ENCODE results near the gene HDAC5. TPM values are rescaled to one million over a fixed set of nuclear protein-coding genes. Genes with fewer than 3 reads are reported as not detected.
"Not testable (repeated sequence)": the region's sequence is repeated elsewhere in the genome, so short reads cannot be mapped to it uniquely, and the experiment has no call there.

Gene HDAC5
- polyA plus RNA-seq, 6 donors from 2014 or later = 27.5 to 79.5 (median 41.2) TPM

DNA sequence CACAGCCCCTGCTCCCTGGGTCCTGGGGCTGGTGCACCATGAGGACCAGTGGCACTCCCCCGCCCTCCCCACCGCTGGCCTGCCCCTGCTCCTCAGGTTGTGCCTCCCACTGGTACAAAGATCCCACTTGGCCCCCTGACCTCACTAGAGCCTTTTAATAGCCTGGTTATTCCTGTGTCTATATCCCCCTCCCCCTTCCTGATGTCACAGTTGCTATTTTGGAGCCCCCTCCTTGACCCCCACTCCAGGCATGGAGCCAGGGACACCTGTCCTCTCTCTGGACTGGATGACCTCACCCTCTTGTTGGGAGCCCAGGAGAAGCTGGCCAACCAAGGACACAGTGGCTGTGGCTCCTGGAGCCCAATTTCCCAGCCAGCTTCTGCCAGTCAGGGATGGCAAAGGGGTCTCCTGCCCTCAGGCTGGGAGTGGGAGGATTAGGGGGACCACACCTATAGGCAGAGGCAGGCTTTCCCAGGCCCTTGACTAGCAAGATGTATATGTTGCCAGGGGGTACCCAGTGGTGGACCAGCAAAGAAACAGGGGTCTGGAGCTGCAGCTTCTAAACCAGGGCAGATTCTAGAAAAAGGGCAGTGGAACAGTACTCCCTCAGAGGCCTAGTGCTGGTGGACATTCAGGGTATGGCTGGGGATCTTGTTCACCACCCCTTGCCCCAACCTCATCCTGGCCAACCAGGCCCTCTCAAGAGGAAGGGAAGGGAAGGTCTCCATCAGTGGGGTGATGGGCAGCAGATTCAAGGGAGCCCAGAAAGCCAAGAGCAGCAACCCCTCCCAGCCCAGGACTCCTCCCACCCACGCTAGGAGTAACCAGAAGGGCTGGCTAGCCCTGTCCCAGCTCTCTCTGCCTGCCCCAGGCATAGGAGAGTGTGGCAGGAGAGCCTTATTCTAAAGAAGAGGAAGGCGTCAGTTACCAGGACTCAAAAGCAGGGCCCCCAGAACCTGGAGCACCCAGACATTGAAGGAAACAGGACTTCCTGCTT lies 10.9 kb downstream of the HDAC5 start:
- ATAC-seq (ENCODE audit: low read depth in 2 of 2) (no peak), DNase-seq (no peak)
- Mint-ChIP-seq H3K4me3 (peak overlapping the region in 6 of 8 donors; percentile 29 to 86 (median 60)), H3K9me3 (no peaks in the 10 kb centered on the region), H3K27me3 (no peaks in the 10 kb centered on the region), H3K36me3 (no peaks in the 10 kb centered on the region), H3K4me1 (peaks cover 46 to 77% (median 55%) of the 10 kb centered on the region in 3 donors), H3K27ac (peak overlapping the region in 4 of 6 donors; percentile 56 to 75 (median 66))

DNA sequence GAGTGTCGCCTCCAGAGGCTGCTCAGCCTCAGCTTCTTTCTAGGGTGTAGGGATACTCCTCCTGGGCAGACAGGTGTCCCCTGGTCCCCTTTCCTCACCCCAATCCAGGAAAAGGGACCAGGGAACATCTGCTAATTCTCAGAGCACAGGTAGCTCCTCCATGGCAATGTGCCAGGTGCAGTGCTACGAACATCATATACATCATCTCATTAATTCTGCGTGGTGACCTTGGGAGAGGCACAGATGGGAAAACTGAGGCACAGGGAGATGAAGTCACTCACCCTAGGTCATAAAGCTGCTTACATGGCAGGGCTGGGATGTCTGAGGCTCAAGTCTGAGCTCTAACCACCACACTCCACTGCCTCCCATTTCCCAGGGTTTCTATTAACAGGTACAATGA lies 11.7 kb downstream of the HDAC5 start:
- no peak for DNase-seq
- H3K27me3 Mint-ChIP-seq = no peaks in the 10 kb centered on the region
- H3K9me3 Mint-ChIP-seq = no peaks in the 10 kb centered on the region
- ATAC-seq (ENCODE audit: low read depth in 2 of 2) = no peak
- H3K4me3 Mint-ChIP-seq = peak overlapping the region; percentile 19 to 86 (median 76)
- H3K4me1 Mint-ChIP-seq = peaks cover 45 to 72% (median 51%) of the 10 kb centered on the region in 3 donors
- peak overlapping the region in 4 of 6 donors; percentile 16 to 75 (median 42) for H3K27ac Mint-ChIP-seq
- H3K36me3 Mint-ChIP-seq = no peaks in the 10 kb centered on the region

DNA sequence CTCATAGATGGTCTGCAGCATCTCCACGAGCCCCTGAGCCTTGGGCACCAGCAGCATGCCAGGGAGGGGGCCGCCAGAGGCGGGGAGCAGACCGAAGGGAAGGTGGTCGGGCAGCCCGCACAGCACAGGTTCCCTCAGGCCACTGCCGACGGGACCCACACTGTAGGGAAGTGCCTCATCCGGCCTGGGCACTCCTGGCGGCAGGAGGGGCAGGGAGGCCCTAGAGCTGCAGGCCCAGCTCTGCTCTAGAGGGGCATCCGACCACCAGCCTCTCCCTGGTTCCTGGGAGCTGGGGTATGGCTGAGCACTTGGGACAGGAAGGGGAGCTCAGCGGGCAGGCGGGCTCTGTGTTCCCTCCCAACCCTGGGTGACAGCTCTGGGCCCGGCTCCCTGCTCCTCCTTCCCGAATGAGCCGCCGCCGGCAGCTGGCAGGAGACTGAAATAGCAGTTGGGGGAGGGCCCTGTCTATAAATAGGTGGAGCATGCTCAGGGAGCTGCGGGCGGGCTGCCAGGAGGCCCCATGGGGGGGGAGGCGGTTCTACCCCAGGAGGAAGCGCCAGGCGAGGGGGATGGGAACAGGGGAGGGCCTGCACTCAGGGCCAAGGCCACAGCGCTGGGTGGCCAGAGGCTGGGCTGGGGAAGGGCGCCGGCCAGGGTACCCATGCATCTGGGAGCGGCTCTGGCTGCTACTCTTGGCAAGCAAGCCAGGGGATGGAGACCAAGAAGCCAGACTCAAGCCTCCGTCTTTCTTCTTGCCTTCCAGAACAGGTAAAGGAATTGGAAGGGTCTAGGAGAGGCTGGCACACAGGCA lies 12.4 kb downstream of the HDAC5 start:
- Mint-ChIP-seq H3K4me1 (peaks cover 39 to 65% (median 50%) of the 10 kb centered on the region in 3 donors), H3K36me3 (no peaks in the 10 kb centered on the region), H3K4me3 (peak overlapping the region in 7 of 8 donors; percentile 68 to 86 (median 77)), H3K27ac (peak overlapping the region in 5 of 6 donors; percentile 18 to 75 (median 52)), H3K9me3 (no peaks in the 10 kb centered on the region), H3K27me3 (no peaks in the 10 kb centered on the region)
- DNase-seq (peak; percentile 39), ATAC-seq (ENCODE audit: low read depth in 2 of 2) (peak; percentile 74 to 82)

DNA sequence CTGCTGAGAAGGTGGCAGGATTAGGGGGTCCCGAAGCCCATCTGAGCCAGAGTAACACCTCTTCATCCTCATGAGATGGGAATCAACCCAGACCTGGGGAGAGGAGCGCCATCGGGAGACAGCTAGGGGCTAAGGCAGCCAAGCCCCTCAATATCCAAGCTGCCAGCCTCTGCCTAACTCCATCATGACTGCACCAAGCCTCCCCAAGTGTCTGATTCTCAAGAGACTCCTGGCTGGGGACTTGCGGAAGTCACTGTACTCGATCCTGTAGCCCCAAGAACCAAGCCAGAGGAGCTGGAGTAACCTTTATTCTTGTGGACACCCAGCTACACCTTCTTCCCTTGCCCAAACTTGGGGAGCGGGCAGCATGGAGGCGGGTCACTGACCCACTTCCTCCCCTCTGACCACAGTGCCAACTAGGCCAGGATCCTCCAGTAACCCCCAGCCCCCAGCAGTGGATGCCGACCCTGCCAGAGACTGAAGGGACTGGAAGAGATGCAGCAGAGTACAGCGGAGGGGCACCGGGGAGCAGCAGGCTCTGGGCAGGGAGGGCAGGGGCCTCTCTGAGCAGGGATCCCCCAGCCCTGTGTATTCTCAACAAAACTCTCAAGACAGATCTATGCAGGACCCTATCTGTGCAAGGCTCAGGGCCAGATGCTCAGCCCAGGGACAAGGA lies 13.3 kb downstream of the HDAC5 start:
- H3K36me3 Mint-ChIP-seq = no peaks in the 10 kb centered on the region
- H3K27ac Mint-ChIP-seq = peak overlapping the region in 1 of 6 donors; percentile 34
- H3K4me3 Mint-ChIP-seq = peak overlapping the region in 4 of 8 donors; percentile 72 to 86 (median 76)
- DNase-seq (no peak), ATAC-seq (ENCODE audit: low read depth in 2 of 2) (no peak)
- no peaks in the 10 kb centered on the region for H3K27me3 Mint-ChIP-seq
- no peaks in the 10 kb centered on the region for H3K9me3 Mint-ChIP-seq
- H3K4me1 Mint-ChIP-seq = peaks cover 41 to 60% (median 52%) of the 10 kb centered on the region in 3 donors

DNA sequence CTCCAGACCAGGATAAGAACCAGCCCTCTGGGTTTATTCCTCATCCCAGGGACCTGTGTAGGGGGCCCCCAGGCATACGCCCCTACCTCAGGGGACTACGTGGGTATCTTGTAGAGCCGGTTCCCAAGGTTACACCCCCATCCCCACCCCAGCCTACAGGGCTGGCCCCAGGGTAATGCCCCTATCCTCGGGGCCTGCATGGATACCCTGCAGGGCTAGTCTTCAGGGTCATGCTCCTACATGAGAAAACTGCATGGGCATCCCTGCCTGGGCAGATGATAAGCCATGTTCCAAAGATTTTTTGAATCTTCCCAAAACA lies 14.2 kb downstream of the HDAC5 start:
- H3K4me3 Mint-ChIP-seq = no peak overlapping the region
- no peaks in the 10 kb centered on the region for H3K9me3 Mint-ChIP-seq
- ATAC-seq (ENCODE audit: low read depth in 2 of 2) (no peak), DNase-seq (no peak)
- peaks cover 41 to 64% (median 51%) of the 10 kb centered on the region in 3 donors for H3K4me1 Mint-ChIP-seq
- no peak overlapping the region for H3K27ac Mint-ChIP-seq
- no peaks in the 10 kb centered on the region for H3K36me3 Mint-ChIP-seq
- H3K27me3 Mint-ChIP-seq = no peaks in the 10 kb centered on the region

DNA sequence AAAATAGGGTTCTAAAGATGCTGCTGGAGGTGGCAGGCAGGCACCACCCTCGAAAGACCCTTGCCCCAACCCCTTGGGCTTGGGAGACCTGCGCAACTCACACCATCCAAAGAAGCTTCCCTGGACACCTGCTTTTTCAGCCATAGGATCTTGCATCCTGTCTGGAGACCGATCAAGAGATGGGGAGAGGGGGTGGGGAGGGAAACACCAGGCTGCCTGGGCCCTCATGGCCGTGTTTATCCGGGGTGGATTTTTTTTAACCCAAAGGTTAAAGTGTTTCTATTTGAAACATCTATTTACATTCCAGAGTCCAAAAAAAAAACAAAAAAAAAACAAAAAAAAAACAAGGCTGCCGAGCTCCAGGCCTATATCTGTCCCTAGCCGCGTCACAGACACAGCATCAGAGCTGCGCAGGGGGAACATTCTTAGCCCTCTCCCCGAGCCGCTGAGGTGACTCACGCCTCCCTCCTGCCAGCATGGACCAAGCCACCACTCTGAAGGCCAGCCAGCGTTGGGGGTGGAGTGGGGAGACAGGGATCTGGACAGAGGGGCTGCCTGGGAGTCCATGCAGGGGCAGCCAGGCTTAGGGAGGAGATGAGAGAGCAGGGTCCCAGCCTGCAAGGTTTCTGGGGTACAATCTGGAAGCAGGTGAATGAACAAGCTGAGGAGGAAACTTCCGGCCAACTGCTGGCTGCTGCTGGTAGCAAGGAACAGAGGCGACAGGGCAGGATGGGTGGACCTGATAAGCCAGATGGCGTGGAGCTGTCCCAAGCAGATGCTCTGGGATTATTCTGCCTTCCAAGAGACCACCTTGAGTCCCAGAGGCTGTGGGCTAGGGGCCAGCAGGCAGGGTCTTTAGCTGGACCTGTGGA lies 14.8 kb downstream of the HDAC5 start:
- ATAC-seq (ENCODE audit: low read depth in 2 of 2) = no peak
- Mint-ChIP-seq H3K4me1 (peaks cover 37 to 58% (median 46%) of the 10 kb centered on the region in 3 donors), H3K9me3 (no peaks in the 10 kb centered on the region), H3K27me3 (no peaks in the 10 kb centered on the region), H3K27ac (peak overlapping the region in 1 of 6 donors; percentile 70), H3K4me3 (no peak overlapping the region), H3K36me3 (no peaks in the 10 kb centered on the region)
- DNase-seq = no peak

DNA sequence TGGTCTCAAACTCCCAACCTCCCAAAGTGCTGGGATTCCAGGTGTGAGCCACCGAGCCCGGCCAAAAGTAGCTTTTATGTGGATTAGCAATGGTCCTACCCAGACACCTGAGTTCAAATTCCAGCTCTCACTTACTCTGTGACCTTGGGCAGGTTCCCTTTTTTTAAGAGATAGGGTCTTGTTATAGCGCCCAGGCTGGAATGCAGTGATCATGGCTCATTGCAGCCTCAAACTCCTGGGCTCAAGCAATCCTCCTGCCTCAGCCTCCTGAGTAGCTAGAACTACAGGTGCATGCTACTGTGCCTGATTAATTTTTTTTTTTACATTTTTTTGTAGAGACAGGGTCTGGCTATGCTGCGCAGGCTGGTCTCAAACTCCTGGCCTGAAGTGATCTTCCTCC lies 16.6 kb downstream of the HDAC5 start:
- Mint-ChIP-seq H3K9me3 (no peaks in the 10 kb centered on the region), H3K4me3 (no peak overlapping the region), H3K27me3 (no peaks in the 10 kb centered on the region), H3K27ac (no peak overlapping the region), H3K36me3 (no peaks in the 10 kb centered on the region), H3K4me1 (peaks cover 27 to 48% (median 36%) of the 10 kb centered on the region in 3 donors)
- ATAC-seq (ENCODE audit: low read depth in 2 of 2) (no peak), DNase-seq (no peak)

DNA sequence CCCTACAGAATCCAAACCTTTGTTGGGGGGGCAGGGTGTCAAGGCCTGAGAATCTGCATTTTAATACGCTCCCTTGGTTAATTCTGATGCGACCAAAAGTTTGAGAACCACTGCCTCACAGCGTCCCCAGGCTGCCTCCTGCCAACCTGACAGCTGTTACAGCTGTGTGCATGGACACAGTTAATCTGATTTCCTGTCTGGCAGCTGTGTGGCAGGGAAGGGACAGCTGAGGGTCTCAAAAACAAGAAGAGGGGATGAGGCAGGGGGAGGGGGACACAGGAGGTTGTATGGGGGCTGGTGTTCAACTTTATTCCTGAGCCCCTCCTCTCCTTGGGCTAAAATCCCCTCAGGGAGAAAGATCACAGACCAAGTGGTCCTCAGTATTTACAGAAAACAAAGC lies 17.5 kb downstream of the HDAC5 start:
- Mint-ChIP-seq H3K4me1 (peaks cover 23 to 44% (median 27%) of the 10 kb centered on the region in 3 donors), H3K4me3 (no peak overlapping the region), H3K36me3 (no peaks in the 10 kb centered on the region)

DNA sequence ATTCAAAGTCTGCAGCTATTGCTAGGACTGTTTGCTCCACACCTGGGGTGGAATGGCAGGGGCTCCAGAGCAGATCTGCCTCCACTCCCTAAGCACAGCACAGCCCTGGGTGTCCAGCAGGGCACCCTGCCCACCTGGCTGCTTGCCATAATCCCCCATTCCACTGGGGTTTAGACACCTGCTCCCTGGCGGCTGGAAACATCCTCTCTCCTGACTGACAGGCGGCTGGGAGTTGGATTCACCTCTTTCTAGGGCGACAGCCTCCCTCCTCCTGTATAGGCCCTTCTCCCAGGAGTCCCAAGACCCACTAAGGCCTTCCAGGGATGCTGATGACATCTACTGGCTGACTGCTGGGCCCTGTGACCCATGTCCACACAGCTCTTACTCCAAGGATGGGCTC lies 18.0 kb downstream of the HDAC5 start:
- no peak for DNase-seq
- Mint-ChIP-seq H3K27ac (peak overlapping the region in 1 of 6 donors; percentile 51), H3K36me3 (no peaks in the 10 kb centered on the region), H3K9me3 (no peaks in the 10 kb centered on the region), H3K4me1 (peaks cover 19 to 41% (median 27%) of the 10 kb centered on the region in 3 donors), H3K4me3 (no peak overlapping the region), H3K27me3 (no peaks in the 10 kb centered on the region)
- no peak for ATAC-seq (ENCODE audit: low read depth in 2 of 2)

More for the DNA sequence above, 17.5 kb downstream of the HDAC5 start:
- Mint-ChIP-seq H3K27me3 (no peaks in the 10 kb centered on the region), H3K27ac (peak overlapping the region in 2 of 6 donors; percentile 51 to 78), H3K9me3 (no peaks in the 10 kb centered on the region)
- ATAC-seq (ENCODE audit: low read depth in 2 of 2) (no peak), DNase-seq (no peak)

DNA sequence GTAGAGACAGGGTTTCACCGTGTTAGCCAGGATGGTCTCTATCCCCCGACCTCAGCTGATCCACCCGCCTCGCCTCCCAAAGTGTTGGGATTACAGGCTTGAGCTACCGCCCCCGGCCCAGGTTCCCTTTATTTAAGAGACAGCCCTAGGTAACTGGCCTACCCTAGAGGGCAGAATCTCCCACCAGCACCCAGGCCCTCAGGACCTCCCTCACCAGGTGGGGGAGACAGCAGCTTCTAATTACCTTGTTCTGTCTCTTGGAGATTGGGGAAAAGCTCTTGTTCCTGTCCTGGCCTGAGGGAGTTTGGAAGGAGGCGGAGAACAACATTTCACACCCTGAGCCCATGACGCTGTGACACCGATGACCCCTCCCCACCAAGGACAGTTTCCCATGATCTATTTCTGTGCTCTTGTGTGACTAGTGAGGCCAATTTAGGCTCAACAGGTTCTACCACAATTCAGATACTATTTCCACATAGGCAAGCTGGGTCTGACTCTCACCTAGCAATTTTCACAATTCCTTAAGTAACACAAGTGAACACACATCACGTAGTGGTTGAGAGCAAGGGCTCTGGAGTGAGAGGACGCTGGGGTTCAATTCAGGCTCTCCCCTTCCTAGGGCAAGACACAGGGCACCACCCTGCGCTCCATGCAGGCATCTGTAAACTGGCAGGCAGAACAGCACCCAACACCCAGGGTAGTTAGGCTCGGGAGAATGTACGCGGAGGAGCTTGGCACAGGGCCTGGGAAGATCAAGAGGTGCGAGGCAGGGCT lies 20.4 kb downstream of the HDAC5 start:
- H3K4me1 Mint-ChIP-seq = peaks cover 23 to 36% (median 30%) of the 10 kb centered on the region in 3 donors
- H3K9me3 Mint-ChIP-seq = no peaks in the 10 kb centered on the region
- peak overlapping the region in 1 of 8 donors; percentile 27 for H3K4me3 Mint-ChIP-seq
- ATAC-seq (ENCODE audit: low read depth in 2 of 2) = no peak
- no peak for DNase-seq
- no peaks in the 10 kb centered on the region for H3K27me3 Mint-ChIP-seq
- H3K27ac Mint-ChIP-seq = peak overlapping the region in 2 of 6 donors; percentile 73 to 84
- no peaks in the 10 kb centered on the region for H3K36me3 Mint-ChIP-seq

DNA sequence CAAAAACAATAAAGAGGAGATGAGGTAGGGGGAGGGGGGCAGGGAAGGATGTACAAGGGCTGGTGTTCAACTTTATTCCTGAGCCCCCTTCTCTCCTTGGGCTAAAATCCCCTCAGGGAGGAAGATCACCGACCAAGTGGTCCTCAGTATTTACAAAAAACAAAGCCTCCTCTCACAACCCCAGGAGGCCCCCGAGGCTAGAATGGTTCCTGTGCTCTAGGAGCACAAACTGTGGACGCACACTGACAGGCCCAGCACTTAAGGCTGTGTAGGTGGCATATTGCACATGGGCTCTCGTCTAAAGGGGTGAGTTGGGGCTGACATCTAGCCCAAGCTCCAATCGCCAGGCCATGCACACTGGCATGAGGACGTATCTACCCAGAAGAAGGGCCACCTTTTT lies 21.6 kb downstream of the HDAC5 start:
- H3K4me1 Mint-ChIP-seq = peaks cover 20 to 38% (median 32%) of the 10 kb centered on the region in 3 donors
- ATAC-seq (ENCODE audit: low read depth in 2 of 2); H3K36me3 Mint-ChIP-seq; H3K9me3 Mint-ChIP-seq; DNase-seq; H3K27me3 Mint-ChIP-seq; H3K4me3 Mint-ChIP-seq: not testable (repeated sequence)
- H3K27ac Mint-ChIP-seq = peak overlapping the region in 1 of 6 donors; percentile 37

Measured in naive B cell (primary cell).